GM21737 (cell line): ENCODE results near the gene AFP.
A peak's percentile ranks its signal among the peaks of the same experiment; 100 is the strongest.

Source experiments
- ATAC-seq: cut with Tn5 transposase; IDR thresholded peaks from one replicate; pipeline ENCODE4 v1.9.1; 2021; ENCODE audit warnings: mild to moderate bottlenecking, moderate library complexity; ENCODE audit not compliant: unreplicated experiment

Gene AFP

DNA sequence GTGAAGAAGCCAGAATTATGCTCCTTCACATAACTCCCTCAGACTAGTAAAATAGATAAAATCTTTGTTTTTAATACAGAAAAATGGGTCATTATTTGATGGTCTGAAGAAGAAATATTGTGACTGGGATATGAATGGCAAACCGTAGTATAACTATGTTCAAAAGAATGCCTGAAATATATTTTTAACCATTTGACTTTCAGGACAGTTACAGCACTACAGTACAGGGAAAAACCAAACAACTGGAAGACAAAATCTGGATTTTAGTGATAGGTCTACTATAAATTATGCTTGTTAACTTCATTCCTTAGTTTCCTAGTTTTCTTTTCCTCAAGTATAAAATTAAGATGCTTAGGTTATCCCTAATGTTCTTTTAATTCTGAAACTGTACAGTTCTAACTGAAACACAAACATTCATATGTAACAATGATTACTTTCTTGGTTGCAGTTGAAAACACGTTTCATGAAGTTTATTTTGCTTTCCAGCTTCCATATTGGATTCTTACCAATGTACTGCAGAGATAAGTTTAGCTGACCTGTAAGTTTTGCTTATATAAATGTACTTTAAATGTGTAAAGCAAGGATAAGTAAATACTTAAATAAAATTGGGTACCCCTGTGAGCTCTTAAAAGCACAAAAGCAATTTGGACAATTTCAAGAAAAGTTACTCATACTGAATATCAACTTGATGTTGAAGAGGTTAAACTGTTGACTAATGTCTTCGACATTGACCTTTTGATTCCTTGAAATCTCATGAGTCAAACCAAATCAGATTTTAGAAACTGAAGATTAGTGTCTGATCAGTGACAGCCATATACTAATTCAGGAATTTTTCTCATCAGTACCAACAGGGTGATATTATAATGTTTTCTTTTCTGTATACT, 895 bp downstream of the AFP start:
- ATAC-seq: no peak

DNA sequence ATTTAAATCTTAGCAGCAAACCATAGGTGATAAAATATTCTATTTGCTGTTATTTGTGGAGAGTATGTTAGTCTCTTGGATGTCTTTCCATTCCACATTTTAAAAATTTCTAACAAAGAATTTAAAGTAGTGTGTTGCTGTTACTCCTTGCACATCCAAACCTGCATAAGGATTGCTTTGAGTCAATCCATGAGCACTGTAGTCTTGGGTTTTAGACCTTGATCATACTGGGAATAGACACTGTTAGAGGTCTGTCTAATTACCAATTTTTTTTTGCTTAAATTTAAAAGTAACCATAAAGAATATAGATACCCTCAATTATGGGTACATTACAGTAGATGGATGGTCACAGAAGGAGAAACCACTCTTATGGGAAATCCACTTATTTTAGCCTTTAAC, 1.5 kb downstream of the AFP start:
- ATAC-seq: no peak

GRCh38 chr4:73438048-73438447, 2.0 kb downstream of the AFP start:
- ATAC-seq: no peak

DNA sequence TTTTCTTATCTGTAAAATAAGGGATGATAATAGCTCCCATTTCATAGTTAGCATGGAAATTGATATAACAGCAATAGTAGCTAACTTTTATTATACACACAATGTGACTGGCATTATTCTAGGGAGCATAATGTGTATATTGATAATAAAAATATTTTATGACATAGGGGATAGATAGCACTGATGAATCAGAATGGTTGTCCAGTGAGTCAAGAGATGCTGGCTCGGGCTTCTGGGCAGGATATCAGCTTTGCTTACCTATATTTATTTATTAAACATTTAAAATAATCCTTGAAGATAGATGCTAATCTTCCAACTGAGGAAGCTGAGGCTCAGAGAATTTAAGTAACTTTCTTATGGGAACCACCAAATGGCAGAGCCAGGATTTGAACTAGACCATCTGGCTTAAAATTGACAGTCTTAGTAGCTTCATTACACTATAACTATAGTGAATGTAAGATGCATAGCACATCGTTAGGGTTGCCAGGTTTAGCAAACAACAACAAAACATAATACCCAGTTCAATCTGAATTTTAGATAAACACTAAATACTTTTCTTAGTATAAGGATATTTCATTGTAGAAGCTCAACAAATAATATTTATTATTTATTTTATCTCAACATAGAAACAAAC, 2.7 kb downstream of the AFP start:
- ATAC-seq: no peak

GRCh38 chr4:73439445-73439844, 3.4 kb downstream of the AFP start:
- no peak for ATAC-seq

DNA sequence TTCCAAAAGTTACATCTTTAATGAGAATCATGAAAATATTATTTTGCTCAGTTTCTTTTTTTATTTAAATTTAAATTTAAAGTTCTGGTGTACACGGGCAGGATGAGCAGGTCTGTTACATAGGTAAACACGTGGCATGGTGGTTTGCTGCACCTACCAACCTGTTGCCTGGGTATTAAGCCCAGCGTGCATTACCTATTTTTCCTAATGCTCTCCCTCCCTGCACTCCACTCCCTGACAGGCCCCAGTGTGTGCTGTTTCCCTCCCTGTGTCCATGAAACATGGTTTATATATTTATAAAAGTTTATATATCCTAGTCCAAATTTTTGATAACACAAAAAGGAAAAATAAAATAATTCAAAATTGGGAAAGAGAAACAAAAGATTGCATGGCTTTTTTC, 4.0 kb downstream of the AFP start:
- ATAC-seq: no peak

GRCh38 chr4:73440653-73441052, 4.6 kb downstream of the AFP start:
- no peak for ATAC-seq

DNA sequence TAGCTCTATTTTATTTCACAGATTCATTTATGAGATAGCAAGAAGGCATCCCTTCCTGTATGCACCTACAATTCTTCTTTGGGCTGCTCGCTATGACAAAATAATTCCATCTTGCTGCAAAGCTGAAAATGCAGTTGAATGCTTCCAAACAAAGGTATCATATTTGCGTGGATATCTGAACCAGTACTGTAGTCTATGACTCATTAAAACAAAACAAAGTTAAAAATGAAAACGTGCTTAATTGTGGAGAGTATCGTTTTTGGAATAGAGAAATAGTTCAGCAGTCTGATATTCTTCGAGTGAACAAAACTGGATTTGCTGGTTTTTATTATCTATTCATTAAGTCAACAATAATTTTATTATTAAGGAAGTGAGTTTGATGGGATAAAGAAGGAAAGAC, 6.3 kb downstream of the AFP start:
- no peak for ATAC-seq

DNA sequence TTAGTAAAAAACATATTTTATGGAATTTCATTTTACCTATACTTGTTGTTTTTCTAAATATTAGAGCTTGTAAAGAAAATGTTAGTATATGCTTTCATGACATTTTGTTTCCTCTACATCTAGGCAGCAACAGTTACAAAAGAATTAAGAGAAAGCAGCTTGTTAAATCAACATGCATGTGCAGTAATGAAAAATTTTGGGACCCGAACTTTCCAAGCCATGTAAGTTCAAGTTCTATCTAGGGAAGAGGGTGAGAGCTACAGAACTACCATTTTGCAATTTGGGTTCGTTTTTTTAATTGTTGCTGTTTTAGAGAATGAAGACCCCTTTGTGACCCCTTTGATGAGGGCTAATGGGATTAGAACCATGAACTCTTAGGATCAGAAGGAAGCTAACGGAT, 7.2 kb downstream of the AFP start:
- ATAC-seq: no peak

GRCh38 chr4:73445383-73446335, 9.6 kb downstream of the AFP start:
- no peak for ATAC-seq

DNA sequence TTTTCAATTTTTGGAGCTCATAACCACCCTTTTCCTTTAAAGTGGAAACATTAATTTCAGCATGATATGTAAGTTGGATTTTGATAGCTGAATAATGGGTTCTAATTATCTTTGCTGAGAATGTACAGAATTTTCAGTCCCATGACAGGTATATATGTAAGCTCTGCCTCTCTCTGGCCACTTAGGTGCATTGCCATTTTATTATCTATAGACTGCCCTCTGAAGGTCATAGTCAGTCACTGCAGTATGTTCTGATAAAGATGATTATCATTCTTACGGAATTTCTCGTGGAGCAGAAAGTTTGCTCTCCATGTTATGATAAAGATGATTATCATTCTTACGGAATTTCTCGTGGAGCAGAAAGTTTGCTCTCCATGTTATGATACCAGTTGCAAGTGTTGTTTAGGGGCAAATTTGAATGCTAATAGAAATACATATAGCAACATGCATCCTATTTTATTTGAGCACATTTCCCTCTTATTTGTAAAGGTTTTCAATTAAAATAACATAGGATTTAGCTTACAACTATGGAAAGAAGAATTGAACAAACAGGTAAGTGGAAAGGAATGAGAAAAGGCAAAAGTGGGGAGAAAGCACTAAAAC, 10.4 kb downstream of the AFP start:
- peak; percentile 94 for ATAC-seq

DNA sequence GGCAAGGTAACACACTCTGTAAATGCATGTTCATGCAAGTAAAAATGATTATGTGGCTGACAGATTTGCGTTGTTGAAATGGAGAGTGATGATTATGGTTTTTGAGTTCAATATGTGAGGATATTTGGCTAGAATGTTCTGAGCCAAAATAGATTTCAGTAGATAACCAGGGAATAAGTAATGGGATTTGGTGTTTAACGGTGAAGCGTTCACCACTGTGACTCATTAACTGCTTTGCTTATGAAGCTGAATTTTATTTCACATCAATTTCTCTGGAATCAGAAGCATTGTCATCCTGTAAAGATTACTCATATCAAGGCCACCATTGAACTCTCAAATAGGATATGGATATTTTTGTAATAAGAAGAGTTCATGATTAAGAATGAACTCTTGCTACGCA, 11.7 kb downstream of the AFP start:
- ATAC-seq: no peak

DNA sequence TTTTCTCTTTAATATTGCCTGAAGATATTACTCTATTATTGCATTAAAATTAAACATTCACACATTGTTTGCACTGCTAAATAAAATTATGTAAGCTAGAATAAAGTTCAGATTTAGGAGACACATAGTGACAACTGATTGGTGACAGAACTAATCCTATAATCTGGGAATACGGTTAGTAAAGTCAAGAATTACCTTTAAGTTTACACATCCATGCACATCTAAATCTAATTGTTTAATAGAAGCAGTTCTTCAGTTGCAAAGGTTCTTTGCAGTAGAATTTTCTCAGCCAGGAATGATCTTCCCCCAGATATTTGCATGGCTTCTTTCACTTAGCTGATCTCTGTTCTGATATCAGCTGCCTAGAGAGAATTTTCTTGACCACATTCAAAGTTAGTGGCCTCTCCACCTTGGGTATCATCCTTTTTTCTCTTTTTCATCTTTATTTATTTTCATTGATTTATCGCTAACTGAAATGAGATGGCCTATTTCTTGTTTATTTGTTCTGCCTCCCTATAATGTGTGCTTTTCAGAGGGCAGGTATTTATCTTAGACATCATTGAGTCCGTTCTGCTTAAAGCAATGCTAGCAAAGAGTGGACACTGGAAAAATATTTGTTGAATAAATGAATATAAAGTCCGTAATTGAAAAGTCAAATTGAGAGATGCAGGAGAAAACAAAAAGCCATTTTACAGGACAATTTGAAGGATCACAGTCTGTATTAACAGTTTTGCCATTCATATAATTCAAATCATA, 12.6 kb downstream of the AFP start:
- ATAC-seq: no peak

DNA sequence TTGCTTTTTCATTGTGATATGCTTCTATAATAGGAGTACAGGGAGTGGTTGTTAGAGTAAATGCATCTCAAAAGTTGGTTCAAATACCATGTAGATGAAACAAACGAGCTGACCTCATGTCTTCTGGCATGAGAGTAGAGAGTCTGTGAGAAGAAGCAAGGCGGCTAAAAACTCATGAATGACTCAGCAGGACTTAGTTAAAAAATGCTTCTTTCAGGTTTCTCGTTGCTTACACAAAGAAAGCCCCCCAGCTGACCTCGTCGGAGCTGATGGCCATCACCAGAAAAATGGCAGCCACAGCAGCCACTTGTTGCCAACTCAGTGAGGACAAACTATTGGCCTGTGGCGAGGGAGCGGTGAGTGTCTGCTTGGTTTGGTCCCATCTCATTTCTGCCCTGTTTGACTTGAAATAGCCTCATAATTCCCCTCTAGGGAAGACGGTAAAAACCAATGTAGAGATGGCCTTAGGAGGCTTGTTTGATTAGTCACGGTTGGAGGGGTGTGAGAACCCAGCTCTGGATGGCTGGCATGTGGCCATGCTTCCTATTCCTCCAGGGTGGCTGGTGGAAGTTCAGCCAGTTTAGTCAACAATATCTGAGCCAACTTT, 14.5 kb downstream of the AFP start:
- ATAC-seq: no peak

GRCh38 chr4:73451404-73451803, 15.4 kb downstream of the AFP start:
- ATAC-seq: no peak

DNA sequence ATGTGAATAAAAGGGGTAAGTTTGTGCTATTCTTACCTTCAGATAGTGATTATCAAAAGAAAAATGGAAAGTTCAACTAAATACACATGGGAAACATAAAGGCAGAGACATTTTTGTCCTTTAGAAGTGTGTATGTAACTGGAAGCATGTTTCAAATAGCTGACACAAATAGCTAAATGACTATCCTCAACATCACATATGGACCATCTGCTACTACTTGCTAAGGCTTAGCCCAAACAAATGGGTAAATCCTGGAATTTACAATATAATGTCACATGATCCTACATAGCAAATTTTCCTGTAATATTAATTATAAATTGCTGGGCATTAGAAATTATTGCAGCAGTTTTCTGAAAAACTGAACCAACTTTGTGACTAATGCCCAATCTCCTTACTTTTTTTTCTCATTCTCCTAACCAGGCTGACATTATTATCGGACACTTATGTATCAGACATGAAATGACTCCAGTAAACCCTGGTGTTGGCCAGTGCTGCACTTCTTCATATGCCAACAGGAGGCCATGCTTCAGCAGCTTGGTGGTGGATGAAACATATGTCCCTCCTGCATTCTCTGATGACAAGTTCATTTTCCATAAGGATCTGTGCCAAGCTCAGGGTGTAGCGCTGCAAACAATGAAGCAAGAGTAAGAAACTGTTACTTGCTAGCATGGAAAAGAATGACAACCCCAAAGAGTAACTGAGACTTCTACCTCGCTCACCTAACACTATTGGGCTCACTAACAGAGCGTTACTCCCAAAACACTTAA, 16.1 kb downstream of the AFP start:
- ATAC-seq: no peak

DNA sequence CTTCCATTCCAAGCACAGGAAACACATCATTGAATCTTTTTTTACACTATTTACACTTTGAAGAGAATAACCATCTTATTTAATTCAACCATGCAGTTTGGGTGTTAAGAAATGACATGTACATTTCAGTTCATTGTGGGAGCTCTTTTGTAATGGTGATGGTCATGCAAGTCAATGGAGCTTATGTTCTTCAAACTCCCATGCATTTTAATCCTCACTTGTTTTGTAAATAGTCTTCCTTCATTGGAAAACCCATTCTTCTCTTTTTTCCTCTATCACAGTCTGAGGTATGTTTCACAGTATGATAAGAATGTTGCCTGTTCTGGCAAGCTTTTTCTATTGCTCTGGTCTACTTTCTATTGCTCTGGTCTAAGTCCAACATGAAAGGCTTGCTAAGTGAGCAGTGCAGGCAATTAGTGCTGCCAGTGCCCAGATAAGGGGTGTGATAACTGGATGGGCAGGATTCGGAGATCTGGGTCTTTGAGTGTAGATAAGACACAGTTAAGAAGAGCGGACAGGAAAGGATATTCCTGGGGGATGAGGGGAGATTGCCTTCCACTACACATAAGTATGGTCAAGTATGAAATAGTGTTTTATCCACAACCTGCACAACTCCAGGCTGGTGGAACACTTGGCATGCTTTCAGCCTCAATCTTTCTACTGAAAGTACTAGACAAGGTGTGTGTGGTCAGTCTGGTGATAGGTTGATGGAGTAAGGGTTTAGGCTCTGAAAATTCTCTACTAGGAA, 17.1 kb downstream of the AFP start:
- no peak for ATAC-seq

DNA sequence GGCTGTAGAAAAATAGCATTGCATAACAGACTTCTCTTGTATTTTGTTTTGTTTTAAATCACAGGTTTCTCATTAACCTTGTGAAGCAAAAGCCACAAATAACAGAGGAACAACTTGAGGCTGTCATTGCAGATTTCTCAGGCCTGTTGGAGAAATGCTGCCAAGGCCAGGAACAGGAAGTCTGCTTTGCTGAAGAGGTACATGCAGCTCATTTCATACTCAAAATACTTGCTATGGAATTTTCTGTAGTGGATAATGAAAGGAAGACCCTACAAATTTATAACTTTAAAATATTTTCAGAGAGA, 17.6 kb downstream of the AFP start:
- ATAC-seq: no peak

DNA sequence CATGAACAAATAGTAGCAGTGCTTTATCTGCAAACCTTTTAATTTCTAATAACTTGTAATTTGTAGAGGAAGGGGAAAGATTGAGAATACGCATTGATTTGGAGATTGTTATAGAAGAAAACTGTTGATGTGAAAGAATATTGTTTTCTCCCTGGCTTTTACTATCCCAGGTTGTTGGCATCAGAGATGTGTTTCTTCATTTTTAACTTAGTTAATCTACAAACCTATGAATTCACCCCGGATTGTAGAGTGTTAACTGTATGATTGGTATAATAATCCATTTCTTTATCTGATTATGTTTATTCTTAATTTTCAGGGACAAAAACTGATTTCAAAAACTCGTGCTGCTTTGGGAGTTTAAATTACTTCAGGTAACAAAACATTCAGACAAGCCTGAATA, 18.9 kb downstream of the AFP start:
- no peak for ATAC-seq
